ENCODE measurements around the gene GRK6.

Gene GRK6

GRCh38 chr5:177490311-177490991, 64.0 kb downstream of the GRK6 start:
- DNase-seq = no peak

- DNase-seq = no peak
These were observed 64.5 kb downstream of the GRK6 start for GRCh38 chr5:177490992-177491391.

GRCh38 chr5:177491429-177491945, 65.0 kb downstream of the GRK6 start:
- DNase-seq = no peak

GRCh38 chr5:177491983-177492746, 65.7 kb downstream of the GRK6 start:
- no peak for DNase-seq
